CD14-positive monocyte (primary cell): ENCODE data around the gene ABHD1. TPM values are rescaled to one million over a fixed set of nuclear protein-coding genes. Genes with fewer than 3 reads are reported as not detected.

Experiments
- DNase-seq, 3 donors: peaks; one replicate each; pipeline ENCODE4 v3.0.0-alpha.2; 2011 to 2022
- H2AFZ ChIP-seq: 2 replicates; pipeline ENCODE4 v1.6.0; 2012; ENCODE audit warnings: mild to moderate bottlenecking, low read depth, low read length, inconsistent platforms; ENCODE audit not compliant: insufficient read depth, poor library complexity, severe bottlenecking
- H3K27ac ChIP-seq, 2 donors: 1 replicate in 1 of 2; 2 replicates in 1 of 2; pipeline ENCODE4 v1.5.1; 2012 to 2013; ENCODE audit warnings: low read length in 2 of 2, control low read depth in 1 of 2, inconsistent platforms in 1 of 2, low read depth in 1 of 2, mild to moderate bottlenecking in 1 of 2
- H3K27me3 ChIP-seq, 2 donors: one replicate each; pipeline versions ENCODE4 v1.6.0 to v1.6.1; 2011 to 2013; ENCODE audit warnings: low read length in 2 of 2; ENCODE audit not compliant: control insufficient read depth in 2 of 2, insufficient read depth in 2 of 2
- H3K36me3 ChIP-seq, 2 donors: replicated peaks in 1 of 2; 1 replicate in 1 of 2; 2 replicates in 1 of 2; pipeline versions ENCODE4 v1.5.1 to v1.6.1; 2012 to 2013; ENCODE audit warnings: low read length in 2 of 2, control low read depth in 1 of 2, inconsistent platforms in 1 of 2, mild to moderate bottlenecking in 1 of 2; ENCODE audit not compliant: insufficient read depth in 2 of 2, control insufficient read depth in 1 of 2
- H3K4me1 ChIP-seq, 2 donors: 1 replicate in 1 of 2; 2 replicates in 1 of 2; pipeline versions ENCODE4 v1.5.1 to v1.6.1; 2012 to 2013; ENCODE audit warnings: low read length in 2 of 2, control low read depth in 1 of 2, inconsistent platforms in 1 of 2, mild to moderate bottlenecking in 1 of 2, moderate library complexity in 1 of 2; ENCODE audit not compliant: insufficient read depth in 2 of 2, control insufficient read depth in 1 of 2
- H3K4me2 ChIP-seq: replicated peaks from 2 replicates; pipeline ENCODE3; 2012; ENCODE audit warnings: low read length, moderate library complexity, mild to moderate bottlenecking; ENCODE audit not compliant: poor library complexity, severe bottlenecking; ENCODE audit errors: extremely low read depth
- H3K4me3 ChIP-seq, 3 experiments: fragments of 200-600 bp in 1 of 3; sonication (generic) in 1 of 3; replicated peaks in 1 of 3; 1 replicate in 2 of 3; 2 replicates in 1 of 3; pipeline ENCODE4 v1.5.1; 2011 to 2013; ENCODE audit warnings: low read length in 3 of 3, mild to moderate bottlenecking in 3 of 3, control low read depth in 2 of 3, low read depth in 2 of 3, inconsistent platforms in 1 of 3, moderate library complexity in 1 of 3
- H3K79me2 ChIP-seq: 2 replicates; pipeline ENCODE4 v1.6.0; 2012; ENCODE audit warnings: mild to moderate bottlenecking, control low read depth, inconsistent platforms, low read length, moderate library complexity; ENCODE audit not compliant: insufficient read depth
- H3K9ac ChIP-seq: 2 replicates; pipeline ENCODE4 v1.6.0; 2017; ENCODE audit warnings: low read length, mild to moderate bottlenecking; ENCODE audit not compliant: insufficient read depth, poor library complexity, severe bottlenecking
- H3K9me3 ChIP-seq, 2 donors: replicated peaks in 1 of 2; 1 replicate in 1 of 2; 2 replicates in 1 of 2; pipeline versions ENCODE4 v1.5.1 to v1.6.1; 2012 to 2013; ENCODE audit warnings: low read length in 2 of 2, control low read depth in 1 of 2; ENCODE audit not compliant: control insufficient read depth in 1 of 2, insufficient read depth in 1 of 2
- H4K20me1 ChIP-seq: 2 replicates; pipeline ENCODE4 v1.6.0; 2012; ENCODE audit warnings: mild to moderate bottlenecking, low read length, control low read depth, moderate library complexity; ENCODE audit not compliant: insufficient read depth
- H3K27ac Mint-ChIP-seq, 7 donors: one replicate each; pipeline ENCODE4 v1.8.0; 2020; ENCODE audit warnings: mild to moderate bottlenecking in 7 of 7, mixed read lengths in 7 of 7, moderate library complexity in 6 of 7, inconsistent platforms in 2 of 7
- H3K27me3 Mint-ChIP-seq, 3 donors: one replicate each; pipeline ENCODE4 v1.8.0; 2021 to 2022; ENCODE audit warnings: low read depth in 3 of 3, mild to moderate bottlenecking in 3 of 3, mixed read lengths in 3 of 3, moderate library complexity in 3 of 3, inconsistent platforms in 1 of 3
- H3K36me3 Mint-ChIP-seq, 2 donors: one replicate each; pipeline ENCODE4 v1.8.0; 2020; ENCODE audit warnings: mixed read lengths in 2 of 2, inconsistent platforms in 1 of 2, mild to moderate bottlenecking in 1 of 2
- H3K4me1 Mint-ChIP-seq: one replicate; pipeline ENCODE4 v1.8.0; 2020; ENCODE audit warnings: mild to moderate bottlenecking, mixed read lengths
- H3K4me3 Mint-ChIP-seq, 2 donors: one replicate each; pipeline ENCODE4 v1.8.0; 2020; ENCODE audit warnings: mild to moderate bottlenecking in 2 of 2, mixed read lengths in 2 of 2, moderate library complexity in 1 of 2
- H3K9me3 Mint-ChIP-seq, 7 donors: one replicate each; pipeline ENCODE4 v1.8.0; 2020 to 2022; ENCODE audit warnings: mixed read lengths in 7 of 7, mild to moderate bottlenecking in 6 of 7, moderate library complexity in 6 of 7, inconsistent platforms in 2 of 7
- CTCF ChIP-seq: fragments of 200-600 bp; IDR thresholded peaks from one replicate; pipeline ENCODE4 v1.8.0; 2022; ENCODE audit warnings: antibody characterized with exemption, mild to moderate bottlenecking
- WGBS: methylation state at CpG from one replicate; pipeline ENCODE4 v1.1.5; 2013; ENCODE audit warnings: missing lambda C conversion rate; ENCODE audit not compliant: insufficient coverage; 5-methylcytosine and 5-hydroxymethylcytosine counted together
- intact Hi-C, 2 donors: fragments of 100-400 bp; cut with micrococcal nuclease; formaldehyde crosslinking; loops; one replicate each; pipeline versions ENCODE4 v1.15.0 to v1.15.1; 2023
- polyA plus RNA-seq, 3 donors: library from polyadenylated mRNA; depleted of rRNA in 1 of 3; unstranded in 2 of 3; stranded (reverse) in 1 of 3; fragments of 300-500 nt in 2 of 3; fragments of >200 nt in 1 of 3; fragmentation: Illumina TruSeq in 2 of 3; gene quantifications; 1 replicate in 2 of 3; 2 replicates in 1 of 3; pipeline ENCODE4 v1.2.3, GENCODE V29; 2012 to 2021

Gene ABHD1
- polyA plus RNA-seq, 3 donors = 0.08 to 1.2 (median 0.25) TPM

GRCh38 chr2:27115519-27115918 is 8.1 kb upstream of the ABHD1 start:
- Mint-ChIP-seq H3K27ac (peak overlapping the region in 1 of 7 donors; percentile 30), H3K27me3 (peaks cover 24 to 30% (median 26%) of the 10 kb centered on the region in 3 donors)
- TF ChIP-seq CTCF = no peak

GRCh38 chr2:27117995-27118524 is 5.6 kb upstream of the ABHD1 start:
- peak overlapping the region; percentile 79 for H3K4me2 ChIP-seq
- no peaks in the 10 kb centered on the region for H4K20me1 ChIP-seq

More at GRCh38 chr2:27115519-27115918, 8.1 kb upstream of the ABHD1 start:
- no peak overlapping the region for H2AFZ ChIP-seq
- Mint-ChIP-seq H3K9me3 (peaks cover 0 to 7% (median 5%) of the 10 kb centered on the region in 7 donors), H3K36me3 (peaks cover 3 to 4% of the 10 kb centered on the region in 2 donors), H3K4me3 (no peak overlapping the region), H3K4me1 (peaks cover 12% of the 10 kb centered on the region)
- H4K20me1 ChIP-seq = no peaks in the 10 kb centered on the region
- H3K4me2 ChIP-seq = no peak overlapping the region
- peaks cover 12 to 29% of the 10 kb centered on the region in 2 donors for H3K27me3 ChIP-seq
- H3K4me3 ChIP-seq = no peak overlapping the region
- no peaks in the 10 kb centered on the region for H3K79me2 ChIP-seq
- H3K36me3 ChIP-seq = no peaks in the 10 kb centered on the region
- intact Hi-C loops = no loop called here
- H3K9me3 ChIP-seq = no peaks in the 10 kb centered on the region
- peaks cover 9 to 14% of the 10 kb centered on the region in 2 donors for H3K4me1 ChIP-seq
- 90% methylated on average over 2 of the region's 2 CpGs for WGBS
- no peak overlapping the region for H3K27ac ChIP-seq
- DNase-seq = no peak
- no peak overlapping the region for H3K9ac ChIP-seq

More at GRCh38 chr2:27117995-27118524, 5.6 kb upstream of the ABHD1 start:
- Histone ChIP-seq H3K36me3 (no peaks in the 10 kb centered on the region), H3K4me3 (peak overlapping the region in 1 of 3 experiments; percentile 72), H2AFZ (peak overlapping the region; percentile 78), H3K4me1 (peaks cover 27 to 31% of the 10 kb centered on the region in 2 donors), H3K27ac (no peak overlapping the region), H3K9ac (no peak overlapping the region), H3K79me2 (no peaks in the 10 kb centered on the region), H3K9me3 (no peaks in the 10 kb centered on the region), H3K27me3 (peaks cover 12 to 29% of the 10 kb centered on the region in 2 donors)
- H3K27ac Mint-ChIP-seq = no peak overlapping the region
- H3K27me3 Mint-ChIP-seq = peaks cover 26 to 30% (median 27%) of the 10 kb centered on the region in 3 donors
- peak overlapping the region; percentile 48 to 80 for H3K4me3 Mint-ChIP-seq
- H3K4me1 Mint-ChIP-seq = peaks cover 28% of the 10 kb centered on the region
- peaks cover 3 to 4% of the 10 kb centered on the region in 2 donors for H3K36me3 Mint-ChIP-seq
- TF ChIP-seq CTCF = no peak
- no peak for DNase-seq
- peaks cover 0 to 7% (median 5%) of the 10 kb centered on the region in 7 donors for H3K9me3 Mint-ChIP-seq
- 38% methylated on average over 9 of the region's 14 CpGs for WGBS
- intact Hi-C loops = no loop called here
